Erythroblast (primary cell): ENCODE results near the gene TMEM198.

ENCODE experiments used
- GATA1 ChIP-seq: IDR thresholded peaks from 2 replicates; pipeline ENCODE4 v1.6.1; 2011; ENCODE audit warnings: low read depth, mild to moderate bottlenecking, control low read depth, low read length, moderate library complexity
- POLR2A ChIP-seq: IDR thresholded peaks from 2 replicates; pipeline ENCODE4 v1.6.1; 2011; ENCODE audit warnings: mild to moderate bottlenecking, low read length

DNA sequence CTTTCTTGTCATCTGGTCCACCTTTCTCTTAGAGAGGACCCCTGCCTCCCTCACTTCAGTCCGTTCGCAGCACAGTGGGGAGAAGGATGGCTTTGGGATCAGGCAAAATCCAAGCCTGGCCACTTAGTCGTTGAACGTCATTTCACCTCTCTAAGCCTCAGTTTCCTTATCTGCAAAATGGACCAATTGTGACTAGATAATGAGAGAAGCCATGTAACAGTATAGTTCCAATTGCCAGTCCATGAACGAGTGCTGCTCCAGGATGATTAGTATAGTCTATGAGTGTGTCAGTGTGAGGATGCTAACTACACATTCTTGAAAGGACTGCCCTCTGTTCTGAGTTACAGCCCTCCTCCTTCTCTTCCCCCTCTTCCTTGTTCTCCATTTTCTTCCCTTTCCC, 29.3 kb downstream of the TMEM198 start:
- TF ChIP-seq POLR2A = no peak
- TF ChIP-seq GATA1 = no peak
